H1 (cell line): ENCODE results near the gene SCARF1. TPM values are rescaled to one million over a fixed set of nuclear protein-coding genes. Genes with fewer than 3 reads are reported as not detected.

Source experiments
- GTF2F1 ChIP-seq: IDR thresholded peaks from 2 replicates; pipeline ENCODE4 v1.6.1; 2012; ENCODE audit warnings: low read depth, low read length, improper control_type of control experiment, borderline replicate concordance
- polyA plus RNA-seq, 7 experiments: library from polyadenylated mRNA; depleted of rRNA in 3 of 7; stranded (reverse) in 5 of 7; unstranded in 2 of 7; fragments of >200 nt in 5 of 7; fragments of 200-250 nt in 2 of 7; gene quantifications; 1 replicate in 5 of 7; 2 replicates in 1 of 7; 4 replicates in 1 of 7; pipeline versions ENCODE4 v1.2.1 to v1.2.3, GENCODE V29; 2011 to 2013; ENCODE audit warnings: missing spikeins in 2 of 7, mixed read lengths in 2 of 7
- total RNA-seq: library from RNA; stranded (reverse); fragmentation: NEBNext Ultra II Directional; extraction: Animal tissue kit (Norgen Biotek cat#: 25700); gene quantifications from 2 replicates; pipeline ENCODE4 v1.2.1, GENCODE V29; 2021
- TF ChIP-seq, protein P1 (sequence below), 3 experiments: IDR thresholded peaks; 1 replicate in 2 of 3; 2 replicates in 1 of 3; pipeline versions ENCODE4 v1.5.1 to v1.6.1; 2011; ENCODE audit warnings: low read length in 3 of 3, mild to moderate bottlenecking in 3 of 3, inconsistent platforms in 2 of 3, low read depth in 1 of 3, moderate library complexity in 1 of 3; ENCODE audit not compliant: insufficient read depth in 1 of 3; ENCODE audit errors: control extremely low read depth in 1 of 3

SCARF1 gene
- total and polyA plus RNA-seq, 2 of the 8 experiments (the other 6 are each of a cell fraction or from before 2014, with no cell fraction given): 1.1 to 1.6 TPM

DNA sequence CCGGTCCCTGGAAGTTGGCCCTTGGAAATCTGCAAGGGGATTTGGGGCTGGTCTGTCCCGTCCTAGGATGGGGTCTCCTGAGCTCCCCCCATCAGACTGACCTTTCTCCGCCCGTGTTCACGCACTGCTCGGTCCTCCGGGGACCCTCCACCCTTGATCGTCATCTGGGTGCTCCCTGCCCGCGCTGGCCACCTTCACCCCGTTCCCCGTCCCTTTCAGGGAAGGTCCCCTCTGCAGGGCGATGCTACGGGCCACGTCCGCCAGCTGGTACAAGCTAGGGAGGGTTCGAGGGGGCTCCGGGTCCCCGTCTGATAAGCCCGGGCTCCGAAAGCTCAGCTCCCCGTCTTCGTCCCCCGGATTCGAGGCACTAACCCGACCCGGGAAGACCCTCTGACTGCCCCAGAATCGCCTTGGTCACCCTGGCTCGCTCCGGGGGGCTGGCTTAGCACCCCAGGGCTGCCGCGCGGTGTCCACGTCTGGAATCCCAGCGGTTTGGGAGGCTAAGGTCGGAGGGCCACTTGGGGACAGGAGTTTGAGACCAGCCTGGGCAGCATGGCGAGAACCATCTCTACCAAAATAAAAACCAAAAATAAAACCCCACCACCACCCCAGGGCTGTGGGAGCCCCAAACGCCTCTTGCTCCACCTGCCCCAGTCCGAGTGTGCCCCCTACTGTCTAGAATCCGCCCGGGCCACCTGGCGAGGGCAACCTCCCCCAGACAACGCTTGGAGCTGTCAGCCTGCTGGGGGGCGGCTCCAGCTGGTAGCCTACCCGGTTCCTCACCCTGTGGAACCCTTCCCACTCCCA lies 15.8 kb downstream of the SCARF1 start (continued):
- TF ChIP-seq, protein P1, sequence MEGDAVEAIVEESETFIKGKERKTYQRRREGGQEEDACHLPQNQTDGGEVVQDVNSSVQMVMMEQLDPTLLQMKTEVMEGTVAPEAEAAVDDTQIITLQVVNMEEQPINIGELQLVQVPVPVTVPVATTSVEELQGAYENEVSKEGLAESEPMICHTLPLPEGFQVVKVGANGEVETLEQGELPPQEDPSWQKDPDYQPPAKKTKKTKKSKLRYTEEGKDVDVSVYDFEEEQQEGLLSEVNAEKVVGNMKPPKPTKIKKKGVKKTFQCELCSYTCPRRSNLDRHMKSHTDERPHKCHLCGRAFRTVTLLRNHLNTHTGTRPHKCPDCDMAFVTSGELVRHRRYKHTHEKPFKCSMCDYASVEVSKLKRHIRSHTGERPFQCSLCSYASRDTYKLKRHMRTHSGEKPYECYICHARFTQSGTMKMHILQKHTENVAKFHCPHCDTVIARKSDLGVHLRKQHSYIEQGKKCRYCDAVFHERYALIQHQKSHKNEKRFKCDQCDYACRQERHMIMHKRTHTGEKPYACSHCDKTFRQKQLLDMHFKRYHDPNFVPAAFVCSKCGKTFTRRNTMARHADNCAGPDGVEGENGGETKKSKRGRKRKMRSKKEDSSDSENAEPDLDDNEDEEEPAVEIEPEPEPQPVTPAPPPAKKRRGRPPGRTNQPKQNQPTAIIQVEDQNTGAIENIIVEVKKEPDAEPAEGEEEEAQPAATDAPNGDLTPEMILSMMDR (IDR thresholded peaks at IDR 0.05; ENCODE audit: control extremely low read depth in 1 of 3, insufficient read depth in 1 of 3, low read depth in 1 of 3, low read length in 3 of 3): peak; percentile 75 to 80 (median 79)
- no peak for TF ChIP-seq GTF2F1
